ENCODE results near the gene COL6A5. TPM values are rescaled to one million over a fixed set of nuclear protein-coding genes. Genes with fewer than 3 reads are reported as not detected.

COL6A5 gene
- total RNA-seq, 1 experiment from 2014 or later: 0.32 TPM

- BruUV-seq (replicated peaks): no TSS peak
- Histone ChIP-seq H3K9me3 (ENCODE audit: low read depth, low read length, poor library complexity, severe bottlenecking) (no peaks in the 10 kb centered on the region), H3K27ac (ENCODE audit: low read depth, low read length, poor library complexity, severe bottlenecking) (no peak overlapping the region), H3K36me3 (ENCODE audit: insufficient read depth, low read length, poor library complexity, severe bottlenecking) (no peaks in the 10 kb centered on the region), H3K4me1 (ENCODE audit: insufficient read depth, low read length, poor library complexity, severe bottlenecking) (no peaks in the 10 kb centered on the region), H3K4me3 (ENCODE audit: low read depth, low read length, poor library complexity, severe bottlenecking) (no peak overlapping the region), H3K27me3 (replicated peaks; ENCODE audit: insufficient read depth, low read depth, low read length, poor library complexity) (no peaks in the 10 kb centered on the region)
- intact Hi-C loops (cut with micrococcal nuclease; ENCODE audit: unreplicated experiment): no loop called here
- CTCF ChIA-PET: no interaction called here
- TF ChIP-seq, protein P1, sequence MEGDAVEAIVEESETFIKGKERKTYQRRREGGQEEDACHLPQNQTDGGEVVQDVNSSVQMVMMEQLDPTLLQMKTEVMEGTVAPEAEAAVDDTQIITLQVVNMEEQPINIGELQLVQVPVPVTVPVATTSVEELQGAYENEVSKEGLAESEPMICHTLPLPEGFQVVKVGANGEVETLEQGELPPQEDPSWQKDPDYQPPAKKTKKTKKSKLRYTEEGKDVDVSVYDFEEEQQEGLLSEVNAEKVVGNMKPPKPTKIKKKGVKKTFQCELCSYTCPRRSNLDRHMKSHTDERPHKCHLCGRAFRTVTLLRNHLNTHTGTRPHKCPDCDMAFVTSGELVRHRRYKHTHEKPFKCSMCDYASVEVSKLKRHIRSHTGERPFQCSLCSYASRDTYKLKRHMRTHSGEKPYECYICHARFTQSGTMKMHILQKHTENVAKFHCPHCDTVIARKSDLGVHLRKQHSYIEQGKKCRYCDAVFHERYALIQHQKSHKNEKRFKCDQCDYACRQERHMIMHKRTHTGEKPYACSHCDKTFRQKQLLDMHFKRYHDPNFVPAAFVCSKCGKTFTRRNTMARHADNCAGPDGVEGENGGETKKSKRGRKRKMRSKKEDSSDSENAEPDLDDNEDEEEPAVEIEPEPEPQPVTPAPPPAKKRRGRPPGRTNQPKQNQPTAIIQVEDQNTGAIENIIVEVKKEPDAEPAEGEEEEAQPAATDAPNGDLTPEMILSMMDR (conservative IDR thresholded peaks at IDR 0.05; ENCODE audit: low read depth, low read length): no peak
- TF ChIP-seq EZH2 (IDR thresholded peaks at IDR 0.05; ENCODE audit: borderline replicate concordance, low read depth, low read length, poor library complexity, severe bottlenecking): no peak
- POLR2A ChIA-PET (ENCODE audit: low non-redundant PET): no interaction called here
- no peak for DNase-seq (ENCODE audit: low spot score)
These were observed 111.1 kb downstream of the COL6A5 start for GRCh38 chr3:130456540-130456939.

DNA sequence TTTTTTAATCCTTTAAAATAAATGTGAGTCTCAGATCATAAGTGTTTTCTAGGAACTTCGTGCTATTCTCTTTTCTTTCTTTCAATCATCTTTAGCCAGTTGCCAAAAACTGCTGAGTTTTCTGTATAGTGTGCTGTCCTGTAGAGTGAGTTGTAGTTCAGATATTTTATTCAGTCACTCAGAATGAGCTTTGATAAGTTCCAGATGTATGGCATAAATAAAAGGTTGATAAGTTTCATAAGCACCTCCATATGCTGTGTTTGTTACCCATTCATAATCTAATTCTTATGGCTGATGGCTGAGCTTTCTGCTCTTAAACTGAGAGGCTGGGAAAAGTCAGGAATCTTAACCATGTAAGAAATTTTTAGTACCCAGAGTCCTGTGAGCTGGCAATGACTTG, 112.2 kb downstream of the COL6A5 start:
- ChIA-PET POLR2A (ENCODE audit: low non-redundant PET) (no interaction called here), CTCF (no interaction called here)
- intact Hi-C loops (cut with micrococcal nuclease; ENCODE audit: unreplicated experiment): no loop called here
- TF ChIP-seq, protein P1 (conservative IDR thresholded peaks at IDR 0.05; ENCODE audit: low read depth, low read length): no peak
- no peak for TF ChIP-seq EZH2 (IDR thresholded peaks at IDR 0.05; ENCODE audit: borderline replicate concordance, low read depth, low read length, poor library complexity, severe bottlenecking)
- no peaks in the 10 kb centered on the region for H3K27me3 ChIP-seq (replicated peaks; ENCODE audit: insufficient read depth, low read depth, low read length, poor library complexity)
- DNase-seq (ENCODE audit: low spot score): no peak
- no peaks in the 10 kb centered on the region for H3K36me3 ChIP-seq (ENCODE audit: insufficient read depth, low read length, poor library complexity, severe bottlenecking)
- H3K4me3 ChIP-seq (ENCODE audit: low read depth, low read length, poor library complexity, severe bottlenecking): no peak overlapping the region
- no peaks in the 10 kb centered on the region for H3K4me1 ChIP-seq (ENCODE audit: insufficient read depth, low read length, poor library complexity, severe bottlenecking)
- no TSS peak for BruUV-seq (replicated peaks)
- no peaks in the 10 kb centered on the region for H3K9me3 ChIP-seq (ENCODE audit: low read depth, low read length, poor library complexity, severe bottlenecking)
- H3K27ac ChIP-seq (ENCODE audit: low read depth, low read length, poor library complexity, severe bottlenecking): no peak overlapping the region

DNA sequence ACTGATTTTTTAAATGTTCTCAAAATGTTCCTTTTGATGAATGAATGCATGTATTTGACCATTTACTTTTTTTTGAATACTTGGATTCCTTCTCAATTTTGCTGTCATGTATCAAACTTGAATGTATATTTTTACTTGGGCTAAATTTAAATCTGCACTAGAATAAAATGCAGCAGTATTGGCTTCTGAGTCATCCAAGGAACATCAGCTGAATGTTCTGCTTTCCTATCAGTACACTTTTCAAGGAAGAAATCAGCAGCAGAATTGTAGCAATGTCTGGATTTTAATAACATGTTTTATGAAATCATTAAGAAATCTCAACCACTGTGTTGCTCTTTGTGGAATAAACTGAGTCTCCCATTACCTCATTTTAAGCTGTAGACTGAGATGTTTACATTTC, 114.5 kb downstream of the COL6A5 start:
- no TSS peak for BruUV-seq (replicated peaks)
- POLR2A ChIA-PET (ENCODE audit: low non-redundant PET): no interaction called here

More for the DNA sequence above, 114.5 kb downstream of the COL6A5 start:
- Histone ChIP-seq H3K36me3 (ENCODE audit: insufficient read depth, low read length, poor library complexity, severe bottlenecking) (no peaks in the 10 kb centered on the region), H3K27me3 (replicated peaks; ENCODE audit: insufficient read depth, low read depth, low read length, poor library complexity) (peaks cover 7% of the 10 kb centered on the region), H3K4me1 (ENCODE audit: insufficient read depth, low read length, poor library complexity, severe bottlenecking) (no peaks in the 10 kb centered on the region), H3K27ac (ENCODE audit: low read depth, low read length, poor library complexity, severe bottlenecking) (no peak overlapping the region), H3K9me3 (ENCODE audit: low read depth, low read length, poor library complexity, severe bottlenecking) (no peaks in the 10 kb centered on the region), H3K4me3 (ENCODE audit: low read depth, low read length, poor library complexity, severe bottlenecking) (no peak overlapping the region)
- CTCF ChIA-PET: no interaction called here
- TF ChIP-seq, protein P1 (conservative IDR thresholded peaks at IDR 0.05; ENCODE audit: low read depth, low read length): no peak
- TF ChIP-seq EZH2 (IDR thresholded peaks at IDR 0.05; ENCODE audit: borderline replicate concordance, low read depth, low read length, poor library complexity, severe bottlenecking): no peak
- DNase-seq (ENCODE audit: low spot score): no peak
- intact Hi-C loops (cut with micrococcal nuclease; ENCODE audit: unreplicated experiment): no loop called here

Data from A673 (cell line).